ENCODE measurements around the gene CDCA5. TPM values are rescaled to one million over a fixed set of nuclear protein-coding genes. Genes with fewer than 3 reads are reported as not detected.

Gene CDCA5
- total and polyA plus RNA-seq, 2 donors from 2014 or later = 0.43 to 1.4 TPM

- Histone ChIP-seq H3K9me3 (ENCODE audit: control insufficient read depth in 2 of 3, insufficient read depth in 1 of 3, low read length in 3 of 3) (no peaks in the 10 kb centered on the region), H3K36me3 (ENCODE audit: control insufficient read depth in 2 of 3, insufficient read depth in 3 of 3, low read length in 3 of 3) (no peaks in the 10 kb centered on the region), H3K4me1 (ENCODE audit: control insufficient read depth in 2 of 3, insufficient read depth in 2 of 3, low read depth in 1 of 3, low read length in 3 of 3) (no peaks in the 10 kb centered on the region), H3K9ac (ENCODE audit: low read length in 3 of 3) (no peak overlapping the region), H3K27ac (ENCODE audit: low read depth in 2 of 2, low read length in 2 of 2) (no peak overlapping the region), H3K4me3 (ENCODE audit: low read length in 3 of 3) (no peak overlapping the region), H3K27me3 (ENCODE audit: control insufficient read depth, insufficient read depth, low read length) (no peaks in the 10 kb centered on the region)
- TF ChIP-seq CTCF (IDR thresholded peaks at IDR 0.05; ENCODE audit: borderline replicate concordance, extremely low read depth, insufficient read depth) = no peak
- intact Hi-C loops (cut with DNase I) = no loop called here
- no peak for FAIRE-seq
- no peak for DNase-seq
Observed at GRCh38 chr11:65067446-65067845, 16.4 kb downstream of the CDCA5 start.

- no peak for FAIRE-seq
- H3K36me3 ChIP-seq (ENCODE audit: control insufficient read depth in 2 of 3, insufficient read depth in 3 of 3, low read length in 3 of 3) = no peaks in the 10 kb centered on the region
- no peak for TF ChIP-seq CTCF (IDR thresholded peaks at IDR 0.05; ENCODE audit: borderline replicate concordance, extremely low read depth, insufficient read depth)
- intact Hi-C loops (cut with DNase I) = no loop called here
- H3K4me1 ChIP-seq (ENCODE audit: control insufficient read depth in 2 of 3, insufficient read depth in 2 of 3, low read depth in 1 of 3, low read length in 3 of 3) = no peaks in the 10 kb centered on the region
- DNase-seq = no peak
- no peak overlapping the region for H3K4me3 ChIP-seq (ENCODE audit: low read length in 3 of 3)
- no peak overlapping the region for H3K27ac ChIP-seq (ENCODE audit: low read depth in 2 of 2, low read length in 2 of 2)
- no peaks in the 10 kb centered on the region for H3K9me3 ChIP-seq (ENCODE audit: control insufficient read depth in 2 of 3, insufficient read depth in 1 of 3, low read length in 3 of 3)
- H3K27me3 ChIP-seq (ENCODE audit: control insufficient read depth, insufficient read depth, low read length) = no peaks in the 10 kb centered on the region
- H3K9ac ChIP-seq (ENCODE audit: low read length in 3 of 3) = no peak overlapping the region
Observed at GRCh38 chr11:65066805-65067291, 17.0 kb downstream of the CDCA5 start.

GRCh38 chr11:65066315-65066714, 17.5 kb downstream of the CDCA5 start:
- Histone ChIP-seq H3K9me3 (ENCODE audit: control insufficient read depth in 2 of 3, insufficient read depth in 1 of 3, low read length in 3 of 3) (no peaks in the 10 kb centered on the region), H3K4me3 (ENCODE audit: low read length in 3 of 3) (no peak overlapping the region), H3K27me3 (ENCODE audit: control insufficient read depth, insufficient read depth, low read length) (no peaks in the 10 kb centered on the region), H3K9ac (ENCODE audit: low read length in 3 of 3) (no peak overlapping the region), H3K4me1 (ENCODE audit: control insufficient read depth in 2 of 3, insufficient read depth in 2 of 3, low read depth in 1 of 3, low read length in 3 of 3) (no peaks in the 10 kb centered on the region), H3K36me3 (ENCODE audit: control insufficient read depth in 2 of 3, insufficient read depth in 3 of 3, low read length in 3 of 3) (no peaks in the 10 kb centered on the region), H3K27ac (ENCODE audit: low read depth in 2 of 2, low read length in 2 of 2) (no peak overlapping the region)
- no peak for FAIRE-seq
- TF ChIP-seq CTCF (IDR thresholded peaks at IDR 0.05; ENCODE audit: borderline replicate concordance, extremely low read depth, insufficient read depth) = no peak
- DNase-seq = no peak
- intact Hi-C loops (cut with DNase I) = no loop called here

GRCh38 chr11:65065851-65066250, 18.0 kb downstream of the CDCA5 start:
- Histone ChIP-seq H3K4me1 (ENCODE audit: control insufficient read depth in 2 of 3, insufficient read depth in 2 of 3, low read depth in 1 of 3, low read length in 3 of 3) (no peaks in the 10 kb centered on the region), H3K9ac (ENCODE audit: low read length in 3 of 3) (no peak overlapping the region), H3K27ac (ENCODE audit: low read depth in 2 of 2, low read length in 2 of 2) (no peak overlapping the region), H3K9me3 (ENCODE audit: control insufficient read depth in 2 of 3, insufficient read depth in 1 of 3, low read length in 3 of 3) (no peaks in the 10 kb centered on the region), H3K27me3 (ENCODE audit: control insufficient read depth, insufficient read depth, low read length) (no peaks in the 10 kb centered on the region), H3K4me3 (ENCODE audit: low read length in 3 of 3) (no peak overlapping the region), H3K36me3 (ENCODE audit: control insufficient read depth in 2 of 3, insufficient read depth in 3 of 3, low read length in 3 of 3) (no peaks in the 10 kb centered on the region)
- FAIRE-seq (no peak), DNase-seq (no peak)
- no peak for TF ChIP-seq CTCF (IDR thresholded peaks at IDR 0.05; ENCODE audit: borderline replicate concordance, extremely low read depth, insufficient read depth)
- intact Hi-C loops (cut with DNase I) = no loop called here
